Measurements from ENCODE around the gene TCF4. TPM values are rescaled to one million over a fixed set of nuclear protein-coding genes. Genes with fewer than 3 reads are reported as not detected.

Gene TCF4
- total RNA-seq, 1 experiment from 2014 or later, result 2.3 TPM

DNA sequence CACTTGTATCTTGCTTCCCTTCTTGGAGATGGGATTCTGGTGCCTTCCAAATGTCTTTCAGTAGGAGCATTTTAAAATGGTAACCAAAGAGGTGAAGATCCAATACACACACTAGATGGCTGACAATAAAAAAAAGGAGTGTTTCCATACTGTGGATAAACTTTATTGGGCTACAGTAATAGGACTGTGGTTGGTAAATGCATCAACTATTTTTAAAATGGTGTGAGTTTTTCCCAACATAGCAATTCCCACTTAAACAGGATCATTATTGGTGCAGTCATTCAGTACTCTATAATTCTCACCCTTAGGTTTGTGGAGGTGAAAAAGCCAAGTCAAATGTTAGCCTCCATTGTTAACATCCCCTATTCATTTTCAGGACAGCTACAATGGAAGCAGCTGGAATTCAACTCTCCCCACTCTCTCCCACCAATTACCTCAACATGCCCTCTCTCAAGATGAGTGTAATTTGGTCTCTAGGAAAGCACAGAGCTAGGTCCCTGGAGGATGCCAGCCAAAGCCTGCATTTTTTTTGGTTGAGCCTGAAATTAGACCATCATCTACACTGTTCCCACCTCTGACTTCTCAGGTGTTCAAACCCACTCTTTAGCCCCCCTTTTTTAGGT lies 273.3 kb downstream of the TCF4 start:
- in situ Hi-C loops (cut with HindIII; ENCODE audit: low pct_unique_long_range_greater_than_20kb, low sequenced_read_pairs), result no loop called here
- no TSS peak for BruUV-seq (replicated peaks)
- ChIA-PET CTCF (interaction anchor here (0.7 kb wide), 1 partner anchor 87 kb away, joined by 3 read pairs; no protein-coding TSS in a partner anchor), POLR2A (no interaction called here)
- TF ChIP-seq SIN3A (IDR thresholded peaks at IDR 0.05; ENCODE audit: borderline replicate concordance, insufficient read depth, low read depth, low read length) (no peak), POLR2AphosphoS5 (IDR thresholded peaks at IDR 0.05; ENCODE audit: low read depth, low read length) (no peak), TCF7L2 (IDR thresholded peaks at IDR 0.05; ENCODE audit: low read depth, low read length) (no peak)
- TF ChIP-seq, protein P1, sequence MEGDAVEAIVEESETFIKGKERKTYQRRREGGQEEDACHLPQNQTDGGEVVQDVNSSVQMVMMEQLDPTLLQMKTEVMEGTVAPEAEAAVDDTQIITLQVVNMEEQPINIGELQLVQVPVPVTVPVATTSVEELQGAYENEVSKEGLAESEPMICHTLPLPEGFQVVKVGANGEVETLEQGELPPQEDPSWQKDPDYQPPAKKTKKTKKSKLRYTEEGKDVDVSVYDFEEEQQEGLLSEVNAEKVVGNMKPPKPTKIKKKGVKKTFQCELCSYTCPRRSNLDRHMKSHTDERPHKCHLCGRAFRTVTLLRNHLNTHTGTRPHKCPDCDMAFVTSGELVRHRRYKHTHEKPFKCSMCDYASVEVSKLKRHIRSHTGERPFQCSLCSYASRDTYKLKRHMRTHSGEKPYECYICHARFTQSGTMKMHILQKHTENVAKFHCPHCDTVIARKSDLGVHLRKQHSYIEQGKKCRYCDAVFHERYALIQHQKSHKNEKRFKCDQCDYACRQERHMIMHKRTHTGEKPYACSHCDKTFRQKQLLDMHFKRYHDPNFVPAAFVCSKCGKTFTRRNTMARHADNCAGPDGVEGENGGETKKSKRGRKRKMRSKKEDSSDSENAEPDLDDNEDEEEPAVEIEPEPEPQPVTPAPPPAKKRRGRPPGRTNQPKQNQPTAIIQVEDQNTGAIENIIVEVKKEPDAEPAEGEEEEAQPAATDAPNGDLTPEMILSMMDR (IDR thresholded peaks at IDR 0.05), result no peak
- TF ChIP-seq, protein P2, sequence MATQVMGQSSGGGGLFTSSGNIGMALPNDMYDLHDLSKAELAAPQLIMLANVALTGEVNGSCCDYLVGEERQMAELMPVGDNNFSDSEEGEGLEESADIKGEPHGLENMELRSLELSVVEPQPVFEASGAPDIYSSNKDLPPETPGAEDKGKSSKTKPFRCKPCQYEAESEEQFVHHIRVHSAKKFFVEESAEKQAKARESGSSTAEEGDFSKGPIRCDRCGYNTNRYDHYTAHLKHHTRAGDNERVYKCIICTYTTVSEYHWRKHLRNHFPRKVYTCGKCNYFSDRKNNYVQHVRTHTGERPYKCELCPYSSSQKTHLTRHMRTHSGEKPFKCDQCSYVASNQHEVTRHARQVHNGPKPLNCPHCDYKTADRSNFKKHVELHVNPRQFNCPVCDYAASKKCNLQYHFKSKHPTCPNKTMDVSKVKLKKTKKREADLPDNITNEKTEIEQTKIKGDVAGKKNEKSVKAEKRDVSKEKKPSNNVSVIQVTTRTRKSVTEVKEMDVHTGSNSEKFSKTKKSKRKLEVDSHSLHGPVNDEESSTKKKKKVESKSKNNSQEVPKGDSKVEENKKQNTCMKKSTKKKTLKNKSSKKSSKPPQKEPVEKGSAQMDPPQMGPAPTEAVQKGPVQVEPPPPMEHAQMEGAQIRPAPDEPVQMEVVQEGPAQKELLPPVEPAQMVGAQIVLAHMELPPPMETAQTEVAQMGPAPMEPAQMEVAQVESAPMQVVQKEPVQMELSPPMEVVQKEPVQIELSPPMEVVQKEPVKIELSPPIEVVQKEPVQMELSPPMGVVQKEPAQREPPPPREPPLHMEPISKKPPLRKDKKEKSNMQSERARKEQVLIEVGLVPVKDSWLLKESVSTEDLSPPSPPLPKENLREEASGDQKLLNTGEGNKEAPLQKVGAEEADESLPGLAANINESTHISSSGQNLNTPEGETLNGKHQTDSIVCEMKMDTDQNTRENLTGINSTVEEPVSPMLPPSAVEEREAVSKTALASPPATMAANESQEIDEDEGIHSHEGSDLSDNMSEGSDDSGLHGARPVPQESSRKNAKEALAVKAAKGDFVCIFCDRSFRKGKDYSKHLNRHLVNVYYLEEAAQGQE (IDR thresholded peaks at IDR 0.05; ENCODE audit: insufficient read depth in 1 of 2, low read depth in 2 of 2, low read length in 1 of 2), result no peak
- Histone ChIP-seq H3K4me3 (ENCODE audit: low read depth in 2 of 2, low read length in 2 of 2) (no peak overlapping the region), H3K4me1 (ENCODE audit: control insufficient read depth, insufficient read depth, low read length) (no peaks in the 10 kb centered on the region), H3K27me3 (ENCODE audit: control insufficient read depth, insufficient read depth, low read length) (no peaks in the 10 kb centered on the region), H3K36me3 (ENCODE audit: control insufficient read depth, insufficient read depth, low read length) (no peaks in the 10 kb centered on the region), H3K27ac (ENCODE audit: low read length) (no peak overlapping the region), H3K9me3 (ENCODE audit: control insufficient read depth, insufficient read depth, low read depth, low read length) (no peaks in the 10 kb centered on the region)
- ATAC-seq, result no peak
- DNase-seq (ENCODE audit: low read depth, low spot score), result no peak
- intact Hi-C loops (cut with micrococcal nuclease; ENCODE audit: unreplicated experiment), result no loop called here

DNA sequence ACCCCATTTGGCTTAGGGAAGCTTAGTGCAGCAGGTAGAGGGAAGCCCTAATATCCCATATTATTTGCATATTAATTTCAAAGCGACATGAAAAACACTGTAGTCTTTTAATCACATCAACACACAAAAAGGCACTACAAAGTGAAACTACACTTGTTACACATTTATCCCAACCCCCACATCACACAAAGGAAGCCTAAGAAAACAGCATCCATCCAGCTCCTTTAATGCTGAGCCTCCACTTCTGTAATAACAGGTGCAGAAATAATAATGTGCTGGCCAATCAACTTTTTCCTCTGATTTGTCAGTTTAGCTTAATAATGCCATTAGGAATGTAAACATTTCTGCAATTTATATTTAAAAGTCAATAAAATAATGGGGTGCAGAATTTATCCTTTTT lies 274.0 kb downstream of the TCF4 start:
- in situ Hi-C loops (cut with HindIII; ENCODE audit: low pct_unique_long_range_greater_than_20kb, low sequenced_read_pairs) (no loop called here), intact Hi-C loops (cut with micrococcal nuclease; ENCODE audit: unreplicated experiment) (no loop called here)
- TF ChIP-seq, protein P1 (IDR thresholded peaks at IDR 0.05), result no peak
- TF ChIP-seq TCF7L2 (IDR thresholded peaks at IDR 0.05; ENCODE audit: low read depth, low read length) (no peak), SIN3A (IDR thresholded peaks at IDR 0.05; ENCODE audit: borderline replicate concordance, insufficient read depth, low read depth, low read length) (no peak)
- H3K4me3 ChIP-seq (ENCODE audit: low read depth in 2 of 2, low read length in 2 of 2), result no peak overlapping the region
- H3K36me3 ChIP-seq (ENCODE audit: control insufficient read depth, insufficient read depth, low read length), result no peaks in the 10 kb centered on the region
- no TSS peak for BruUV-seq (replicated peaks)
- ChIA-PET CTCF (no interaction called here), POLR2A (no interaction called here)
- DNase-seq (ENCODE audit: low read depth, low spot score) (no peak), ATAC-seq (no peak)
- no peaks in the 10 kb centered on the region for H3K4me1 ChIP-seq (ENCODE audit: control insufficient read depth, insufficient read depth, low read length)
- no peak overlapping the region for H3K27ac ChIP-seq (ENCODE audit: low read length)
- no peaks in the 10 kb centered on the region for H3K9me3 ChIP-seq (ENCODE audit: control insufficient read depth, insufficient read depth, low read depth, low read length)
- H3K27me3 ChIP-seq (ENCODE audit: control insufficient read depth, insufficient read depth, low read length), result no peaks in the 10 kb centered on the region

Data from Panc1 (cell line).